Measurements from ENCODE around the gene C16orf78.

- TF ChIP-seq POLR2A (IDR thresholded peaks at IDR 0.05; ENCODE audit: low read depth, low read length) (no peak), CTCF (conservative IDR thresholded peaks at IDR 0.05; ENCODE audit: low read depth, low read length) (no peak), RFX5 (IDR thresholded peaks at IDR 0.05; ENCODE audit: low read depth, low read length) (no peak), FOS (IDR thresholded peaks at IDR 0.05; ENCODE audit: low read depth, low read length) (no peak), ELK1 (IDR thresholded peaks at IDR 0.05; ENCODE audit: borderline replicate concordance, low read depth, low read length) (no peak), MAFK (IDR thresholded peaks at IDR 0.05; ENCODE audit: low read depth, low read length) (no peak), BHLHE40 (IDR thresholded peaks at IDR 0.05; ENCODE audit: low read depth, low read length) (no peak), RCOR1 (IDR thresholded peaks at IDR 0.05; ENCODE audit: insufficient replicate concordance, low read length) (no peak), MXI1 (IDR thresholded peaks at IDR 0.05; ENCODE audit: borderline replicate concordance, low read depth, low read length) (no peak), CEBPB (IDR thresholded peaks at IDR 0.05; ENCODE audit: low read depth, low read length) (no peak), SMC3 (IDR thresholded peaks at IDR 0.05; ENCODE audit: low read depth, low read length) (no peak), MAZ (IDR thresholded peaks at IDR 0.05; ENCODE audit: borderline replicate concordance, low read depth, low read length) (no peak)
Measured at GRCh38 chr16:49378238-49378637, 4.6 kb downstream of the C16orf78 start.
